ENCODE measurements around the gene THAP9.

DNA sequence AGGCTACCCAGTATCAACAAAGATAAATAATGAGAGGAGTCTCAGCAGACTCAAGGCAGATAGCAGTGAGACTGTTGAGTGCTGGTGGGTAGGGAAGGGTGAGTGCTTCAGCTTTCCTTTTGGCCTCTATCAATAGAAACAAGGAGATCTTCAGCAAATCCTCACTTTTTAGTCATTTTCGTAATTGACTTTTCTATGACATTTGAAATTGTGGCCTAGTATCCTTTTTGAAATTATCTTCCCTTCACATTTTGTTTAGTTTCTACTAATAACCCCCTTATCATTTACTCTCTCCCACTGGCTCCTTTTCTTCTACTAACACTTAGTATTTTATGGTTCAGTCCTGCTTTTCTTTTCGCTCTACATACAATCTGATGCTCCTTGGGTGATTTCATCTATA is 65.2 kb downstream of the THAP9 start:
- TF ChIP-seq CTCF (IDR thresholded peaks at IDR 0.05; ENCODE audit: low read depth, low read length) (no peak), EZH2phosphoT487 (IDR thresholded peaks at IDR 0.05; ENCODE audit: low read depth) (no peak)

Measured in OCI-LY3 (cell line).